HG02678 (cell line): ENCODE measurements around the gene GFI1.

Source experiments
- ATAC-seq: cut with Tn5 transposase; IDR thresholded peaks from one replicate; pipeline ENCODE4 v1.9.1; 2021; ENCODE audit warnings: mild to moderate bottlenecking, moderate library complexity; ENCODE audit not compliant: unreplicated experiment

Gene GFI1

GRCh38 chr1:92488832-92489231, 2.1 kb upstream of the GFI1 start:
- ATAC-seq = no peak

DNA sequence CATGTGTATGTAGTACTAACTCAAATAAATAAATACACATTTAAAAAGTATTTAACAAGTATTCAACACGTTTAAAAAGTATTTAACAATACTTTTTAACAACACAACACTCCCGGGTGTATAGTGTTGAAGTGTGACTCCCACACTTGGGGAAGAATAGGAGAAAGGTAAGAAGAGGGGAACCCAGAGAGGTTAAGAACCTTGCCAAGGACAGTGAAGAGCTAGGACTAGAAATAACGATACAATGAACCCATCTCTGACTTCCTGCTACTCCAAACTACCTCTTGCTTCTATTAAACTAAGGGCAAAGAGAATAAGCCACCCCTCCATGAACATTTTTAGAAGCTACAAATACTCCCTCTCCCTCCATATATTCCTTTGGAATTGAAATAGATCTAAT, 1.7 kb upstream of the GFI1 start:
- ATAC-seq = no peak

GRCh38 chr1:92487078-92487605, 417 bp upstream of the GFI1 start:
- no peak for ATAC-seq

DNA sequence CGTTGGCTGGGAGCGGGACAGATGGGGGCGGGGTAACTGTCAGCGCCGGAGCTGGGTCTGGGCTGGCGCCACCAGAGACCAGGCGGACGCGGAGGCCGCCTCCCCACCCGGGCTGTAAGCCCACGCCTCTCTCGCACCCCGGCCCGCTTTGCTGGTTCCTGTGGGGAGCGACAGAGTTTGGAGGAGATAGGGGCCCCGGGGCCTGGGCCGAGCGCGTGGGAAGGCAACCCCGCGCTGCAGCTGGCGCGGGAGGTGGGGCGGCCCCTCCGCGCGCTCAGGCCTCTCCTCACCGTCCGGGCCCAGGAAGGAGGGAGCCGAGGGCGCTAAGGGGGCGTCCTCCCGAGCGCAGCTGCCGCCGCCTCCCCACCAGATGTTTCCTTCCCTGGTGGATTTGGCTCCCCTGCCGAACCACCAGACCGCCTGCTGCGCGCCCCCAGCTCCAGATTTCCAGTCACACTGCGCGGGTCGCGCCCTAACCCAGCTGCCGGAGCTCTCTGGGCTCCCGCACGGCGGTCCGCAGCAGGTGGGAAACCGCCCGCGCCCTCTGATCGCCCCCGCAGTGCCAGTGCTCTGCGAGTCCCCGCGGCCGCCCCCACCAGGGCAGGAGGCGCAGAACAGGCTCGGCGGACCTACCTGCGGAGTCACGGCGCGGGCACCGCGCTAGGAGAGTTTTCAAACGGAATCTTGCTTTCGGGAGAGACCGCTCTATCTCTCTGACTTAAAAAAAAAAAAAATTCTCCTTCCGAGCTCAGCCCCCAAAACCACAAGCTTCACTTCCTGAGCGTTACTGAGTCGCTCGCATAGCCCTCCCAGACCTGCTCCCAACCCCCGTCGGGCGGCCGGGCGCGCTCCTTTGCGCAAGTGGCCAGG, 1.1 kb downstream of the GFI1 start:
- peak; percentile 55 for ATAC-seq

GRCh38 chr1:92484472-92485380, 2.0 kb downstream of the GFI1 start:
- ATAC-seq = peak; percentile 23

DNA sequence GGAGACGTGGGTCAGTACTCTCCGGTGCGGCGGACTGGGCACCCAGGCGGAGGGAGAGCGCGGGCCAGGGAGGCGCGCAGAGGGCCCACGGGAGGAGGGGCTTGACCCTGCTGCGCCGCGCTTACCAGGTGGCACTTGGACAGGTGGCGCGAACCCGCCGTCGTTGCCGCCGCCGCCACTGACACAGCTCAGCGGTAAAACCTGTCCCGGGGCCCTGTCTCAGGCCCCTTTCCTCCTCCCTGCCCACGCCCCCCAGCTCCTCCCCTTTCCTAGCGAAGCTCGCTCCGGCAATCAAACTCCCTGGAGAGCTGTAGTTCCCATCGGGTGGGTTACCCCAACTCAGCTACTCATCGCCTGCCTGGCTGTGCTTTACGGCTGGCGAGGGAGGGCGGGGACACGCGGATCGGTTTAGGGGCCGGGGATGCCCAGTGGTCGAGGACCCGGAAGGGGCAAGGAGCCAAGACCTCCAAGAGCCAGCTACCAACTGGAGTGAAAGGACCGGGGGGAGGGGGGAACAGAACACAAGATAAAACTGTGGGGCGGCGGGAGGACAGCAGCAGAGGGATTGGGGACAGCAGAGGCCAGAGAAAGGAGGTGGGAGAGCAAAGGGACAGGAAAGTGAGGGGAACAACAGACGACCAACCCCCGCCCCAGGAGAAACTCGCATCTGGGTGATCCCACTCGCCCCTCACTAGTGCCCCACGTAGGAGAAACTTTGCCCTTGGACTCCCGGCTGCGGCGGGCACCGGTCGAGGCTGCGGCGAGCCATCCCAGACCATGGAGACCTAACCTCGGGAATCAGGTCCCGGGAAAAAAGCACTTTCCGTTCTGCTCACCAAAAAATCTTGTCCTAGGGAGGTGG, 2.9 kb downstream of the GFI1 start:
- no peak for ATAC-seq

GRCh38 chr1:92482665-92483609, 3.8 kb downstream of the GFI1 start:
- ATAC-seq = no peak

GRCh38 chr1:92481971-92482664, 4.6 kb downstream of the GFI1 start:
- ATAC-seq = no peak

- no peak for ATAC-seq
Measured at GRCh38 chr1:92481599-92481925, 5.2 kb downstream of the GFI1 start.

DNA sequence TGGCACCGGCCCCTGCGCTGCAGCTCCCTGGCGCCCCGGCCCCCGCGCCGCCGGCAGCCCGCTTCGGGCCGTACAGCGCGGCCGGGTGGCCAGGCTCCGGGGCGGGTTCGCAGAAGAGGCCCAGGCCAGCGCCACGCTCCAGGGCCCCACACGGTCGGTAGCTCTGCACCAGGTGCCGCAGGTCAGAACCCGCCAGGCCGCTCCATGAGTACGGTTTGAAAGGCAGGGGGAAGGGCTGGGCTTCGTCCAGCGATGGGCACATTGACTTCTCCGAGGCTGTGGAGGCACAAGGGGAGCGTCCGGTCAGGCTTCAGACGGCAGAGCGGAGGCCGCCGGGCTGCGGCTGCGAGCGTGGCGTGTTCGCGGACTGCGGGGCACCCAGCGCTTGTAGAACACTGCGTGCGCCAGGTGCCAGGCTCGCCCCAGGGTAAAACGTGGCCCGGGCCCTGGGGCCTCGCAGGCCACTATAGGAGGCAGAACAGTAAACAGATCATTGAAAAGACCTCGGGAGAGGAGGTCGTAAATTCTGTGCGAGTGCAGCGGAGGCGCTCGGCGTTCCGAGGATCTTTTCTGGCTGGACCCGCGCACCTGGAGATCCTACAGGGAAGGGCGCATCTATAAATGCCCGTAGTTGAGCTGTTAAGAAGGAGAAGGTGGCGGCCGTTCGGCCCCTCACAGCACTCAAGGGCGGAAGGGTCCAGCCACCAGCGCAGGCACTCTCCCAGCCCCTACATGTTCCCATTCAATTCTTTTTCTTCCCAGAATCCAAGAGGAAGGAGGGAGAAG, 5.7 kb downstream of the GFI1 start:
- no peak for ATAC-seq

- ATAC-seq = no peak
Measured at GRCh38 chr1:92480200-92480812, 6.4 kb downstream of the GFI1 start.

DNA sequence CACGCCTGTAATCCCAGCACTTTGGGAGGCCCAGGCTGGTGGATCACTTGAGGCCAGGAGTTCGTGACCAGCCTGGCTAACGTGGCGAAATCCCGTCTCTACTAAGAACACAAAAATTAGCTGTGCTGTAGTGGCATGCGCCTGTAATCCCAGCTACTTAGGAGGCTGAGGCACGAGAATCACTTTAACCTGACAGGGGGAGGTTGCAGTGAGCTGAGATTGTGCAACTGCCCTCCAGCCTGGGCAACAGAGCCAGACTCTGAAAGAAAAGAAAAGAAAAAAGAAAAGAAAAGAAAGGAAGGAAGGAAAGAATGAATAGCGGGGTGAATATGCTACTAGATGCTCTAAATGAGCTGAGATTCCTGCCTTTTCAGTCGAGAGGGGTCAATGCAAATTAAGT, 7.1 kb downstream of the GFI1 start:
- ATAC-seq = no peak

DNA sequence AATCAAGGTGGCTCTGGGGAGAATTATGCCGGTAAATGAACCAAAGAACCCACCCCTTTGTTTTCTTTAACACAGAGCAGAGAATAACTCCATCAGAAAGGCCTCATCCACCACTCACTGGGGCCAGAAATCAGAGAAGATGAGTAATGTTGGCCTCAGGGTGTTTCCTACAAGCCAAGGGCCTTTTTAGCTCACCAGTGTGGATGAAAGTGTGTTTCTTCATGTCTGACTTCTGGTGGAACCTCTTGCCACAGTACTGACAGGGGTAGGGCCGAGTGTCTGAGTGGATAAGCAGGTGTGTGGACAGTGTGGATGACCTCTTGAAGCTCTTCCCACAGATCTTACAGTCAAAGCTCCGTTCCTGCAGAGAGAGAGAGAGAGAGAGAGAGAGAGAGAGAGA, 8.3 kb downstream of the GFI1 start:
- ATAC-seq = no peak

DNA sequence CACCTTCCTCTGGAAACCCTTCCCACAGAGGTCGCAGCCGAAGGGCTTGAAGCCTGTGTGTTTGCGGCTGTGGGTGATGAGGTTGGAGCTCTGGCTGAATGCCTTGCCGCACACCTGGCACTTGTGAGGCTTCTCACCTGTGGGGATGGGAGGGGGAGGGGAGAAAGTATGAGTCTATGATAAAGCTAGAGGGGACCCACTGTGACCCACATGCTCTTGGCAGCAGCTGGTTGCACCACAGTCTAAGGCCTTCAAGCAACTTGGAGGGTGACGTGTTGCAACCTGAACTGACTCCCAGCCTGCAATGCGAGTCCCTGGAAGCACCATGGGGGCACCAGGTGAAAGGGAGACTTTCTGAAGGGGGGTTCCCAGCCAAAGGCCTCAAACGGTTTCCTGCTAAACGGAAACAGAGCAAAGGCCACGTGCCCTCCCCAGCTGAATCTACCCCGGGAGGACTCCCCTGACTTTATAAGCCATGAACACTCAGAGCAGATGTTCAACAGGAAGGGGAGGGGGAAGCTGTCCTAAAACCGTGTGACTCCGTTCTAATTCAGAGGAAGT, 10.6 kb downstream of the GFI1 start:
- ATAC-seq = no peak

GRCh38 chr1:92475029-92475428, 11.7 kb downstream of the GFI1 start:
- ATAC-seq = no peak

- ATAC-seq = peak; percentile 74
Measured at GRCh38 chr1:92473781-92474495, 12.8 kb downstream of the GFI1 start.

GRCh38 chr1:92470216-92470615, 16.5 kb downstream of the GFI1 start:
- ATAC-seq = no peak
